Measurements from ENCODE around the gene GAPT.

Gene GAPT

DNA sequence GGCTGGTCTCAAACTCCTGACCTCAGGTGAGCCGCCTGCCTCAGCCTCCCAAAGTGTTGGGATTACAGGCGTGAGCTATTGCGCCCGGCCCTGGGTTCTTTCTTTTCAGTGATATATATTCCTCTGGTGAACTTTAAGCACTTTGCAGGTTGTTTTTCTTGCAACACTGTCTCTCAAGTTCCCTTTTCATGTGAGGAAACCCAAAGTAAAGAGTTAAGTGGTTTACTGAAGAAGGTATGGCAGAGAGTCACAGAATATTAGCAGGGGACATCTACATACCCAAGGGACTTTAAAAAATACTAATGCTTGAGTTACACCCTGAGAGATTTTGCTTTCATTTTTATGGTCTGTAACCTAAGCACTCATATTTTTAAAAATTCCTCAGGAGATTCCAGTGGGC lies 6.7 kb upstream of the GAPT start:
- ChIA-PET CTCF (interaction anchor here (1.1 kb wide), 1 partner anchor 366 kb away, joined by 3 read pairs; no protein-coding TSS in a partner anchor), POLR2A (no interaction called here)
- TF ChIP-seq YY2 (tag by site-specific recombination; IDR thresholded peaks at IDR 0.05) (no peak), ZEB2 (tag by site-specific recombination; IDR thresholded peaks at IDR 0.05) (no peak), ZNF660 (tag by site-specific recombination; IDR thresholded peaks at IDR 0.05) (no peak)
- H3K36me3 ChIP-seq (ENCODE audit: control insufficient read depth in 2 of 2, insufficient read depth in 1 of 2, low read length in 2 of 2): no peaks in the 10 kb centered on the region
- H3K27ac ChIP-seq (ENCODE audit: extremely low read depth, low read depth, low read length): no peak overlapping the region
- no peaks in the 10 kb centered on the region for H3K9me3 ChIP-seq (ENCODE audit: control insufficient read depth, insufficient read depth, low read depth, low read length)
- no peak overlapping the region for H3K4me3 ChIP-seq (ENCODE audit: low read depth, low read length)
- 0 out of 2 replicates have a peak, but pooled peaks cover 2% of the 10 kb centered on the region for H3K4me1 ChIP-seq (ENCODE audit: control insufficient read depth, insufficient read depth, low read length)

DNA sequence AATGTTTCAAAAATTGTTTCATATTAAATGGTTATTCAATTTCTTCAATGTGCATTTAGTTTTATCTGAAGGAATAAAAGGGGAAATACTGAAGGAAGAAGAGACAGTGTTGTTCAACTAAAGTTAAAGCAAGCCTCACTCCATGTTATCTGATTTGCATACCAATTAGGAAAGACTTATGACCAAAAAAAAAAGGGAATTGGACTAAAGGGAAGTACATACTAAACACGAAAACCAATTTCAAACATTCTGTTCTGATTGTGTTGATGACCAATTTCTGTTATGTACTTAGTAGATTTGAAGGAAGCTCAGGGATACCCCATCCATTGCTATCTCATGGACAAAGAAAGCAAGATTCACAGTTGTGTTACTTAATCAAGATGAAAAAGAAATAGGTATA lies 4.9 kb upstream of the GAPT start:
- Histone ChIP-seq H3K9me3 (ENCODE audit: control insufficient read depth, insufficient read depth, low read depth, low read length) (no peaks in the 10 kb centered on the region), H3K4me3 (ENCODE audit: low read depth, low read length) (no peak overlapping the region), H3K4me1 (ENCODE audit: control insufficient read depth, insufficient read depth, low read length) (0 out of 2 replicates have a peak, but pooled peaks cover 2% of the 10 kb centered on the region), H3K36me3 (ENCODE audit: control insufficient read depth in 2 of 2, insufficient read depth in 1 of 2, low read length in 2 of 2) (no peaks in the 10 kb centered on the region), H3K27ac (ENCODE audit: extremely low read depth, low read depth, low read length) (no peak overlapping the region)
- POLR2A ChIA-PET: no interaction called here
- CTCF ChIA-PET: interaction anchor here (0.9 to 1.9 kb wide), 3 partner anchors 10 to 13 kb away, joined by 4 to 5 read pairs (median 4); no protein-coding TSS in a partner anchor
- TF ChIP-seq, protein P1, sequence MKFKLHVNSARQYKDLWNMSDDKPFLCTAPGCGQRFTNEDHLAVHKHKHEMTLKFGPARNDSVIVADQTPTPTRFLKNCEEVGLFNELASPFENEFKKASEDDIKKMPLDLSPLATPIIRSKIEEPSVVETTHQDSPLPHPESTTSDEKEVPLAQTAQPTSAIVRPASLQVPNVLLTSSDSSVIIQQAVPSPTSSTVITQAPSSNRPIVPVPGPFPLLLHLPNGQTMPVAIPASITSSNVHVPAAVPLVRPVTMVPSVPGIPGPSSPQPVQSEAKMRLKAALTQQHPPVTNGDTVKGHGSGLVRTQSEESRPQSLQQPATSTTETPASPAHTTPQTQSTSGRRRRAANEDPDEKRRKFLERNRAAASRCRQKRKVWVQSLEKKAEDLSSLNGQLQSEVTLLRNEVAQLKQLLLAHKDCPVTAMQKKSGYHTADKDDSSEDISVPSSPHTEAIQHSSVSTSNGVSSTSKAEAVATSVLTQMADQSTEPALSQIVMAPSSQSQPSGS (tag by site-specific recombination; IDR thresholded peaks at IDR 0.05; ENCODE audit: low read depth): no peak
- no peak for TF ChIP-seq FEZF1 (tag by site-specific recombination; IDR thresholded peaks at IDR 0.05)
- no peak for TF ChIP-seq ZNF660 (tag by site-specific recombination; IDR thresholded peaks at IDR 0.05)
- no peak for TF ChIP-seq SETDB1 (IDR thresholded peaks at IDR 0.05; ENCODE audit: insufficient read length, low read length)
- no peak for TF ChIP-seq ZNF654 (tag by site-specific recombination; IDR thresholded peaks at IDR 0.05; ENCODE audit: low read depth)
- no peak for TF ChIP-seq OVOL3 (tag by site-specific recombination; IDR thresholded peaks at IDR 0.05)
- no peak for TF ChIP-seq ZNF664 (tag by site-specific recombination; IDR thresholded peaks at IDR 0.05)

DNA sequence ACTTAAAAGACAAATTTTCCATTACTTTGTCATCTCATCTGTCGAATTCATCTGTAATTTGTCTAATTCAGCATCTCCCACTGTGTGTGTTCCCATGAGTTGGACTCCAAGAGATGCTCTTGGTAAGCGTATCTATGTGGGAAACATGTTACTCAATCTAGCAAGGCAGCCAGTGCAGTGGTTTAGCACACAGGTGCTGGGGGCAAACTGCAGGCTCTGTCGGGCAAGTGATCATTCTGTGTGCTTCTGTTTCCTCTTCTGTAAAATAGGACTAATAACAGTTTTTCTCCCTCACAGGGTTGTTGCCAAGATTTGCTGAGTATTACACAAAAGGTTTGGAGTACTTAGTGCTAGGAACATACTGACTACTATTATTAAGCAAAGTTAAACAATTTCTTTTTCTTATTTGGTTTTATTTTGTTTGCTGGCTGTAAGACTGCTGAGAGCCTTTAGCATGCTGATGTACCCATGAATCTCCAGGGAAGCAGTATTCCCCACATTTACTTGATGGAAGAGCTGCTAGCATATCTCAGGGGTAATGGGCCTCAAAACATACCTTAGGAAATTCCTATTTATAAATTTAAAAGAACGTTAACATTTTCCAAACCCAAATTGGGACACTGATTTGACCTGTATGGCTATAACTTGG lies 709 bp upstream of the GAPT start:
- POLR2A ChIA-PET: interaction anchor here (0.5 kb wide), 1 partner anchor 75 kb away, joined by 3 read pairs; no protein-coding TSS in a partner anchor
- 0 out of 2 replicates have a peak, but pooled peaks cover 2% of the 10 kb centered on the region for H3K4me1 ChIP-seq (ENCODE audit: control insufficient read depth, insufficient read depth, low read length)
- H3K27ac ChIP-seq (ENCODE audit: extremely low read depth, low read depth, low read length): no peak overlapping the region

More for the DNA sequence above, 709 bp upstream of the GAPT start:
- Histone ChIP-seq H3K4me3 (ENCODE audit: low read depth, low read length) (no peak overlapping the region), H3K9me3 (ENCODE audit: control insufficient read depth, insufficient read depth, low read depth, low read length) (no peaks in the 10 kb centered on the region), H3K36me3 (ENCODE audit: control insufficient read depth in 2 of 2, insufficient read depth in 1 of 2, low read length in 2 of 2) (no peaks in the 10 kb centered on the region)
- TF ChIP-seq IKZF3 (tag by site-specific recombination; IDR thresholded peaks at IDR 0.05) (no peak), ZNF677 (tag by site-specific recombination; IDR thresholded peaks at IDR 0.05) (no peak), ZNF560 (tag by site-specific recombination; IDR thresholded peaks at IDR 0.05; ENCODE audit: borderline replicate concordance) (no peak), TRIM28 (IDR thresholded peaks at IDR 0.05; ENCODE audit: borderline replicate concordance, low read length) (no peak), ZNF10 (tag by site-specific recombination; IDR thresholded peaks at IDR 0.05) (no peak), ZNF174 (tag by site-specific recombination; IDR thresholded peaks at IDR 0.05) (no peak), MYNN (tag by site-specific recombination; IDR thresholded peaks at IDR 0.05; ENCODE audit: borderline replicate concordance) (no peak), ZNF555 (tag by site-specific recombination; conservative IDR thresholded peaks at IDR 0.05) (no peak), ZNF112 (tag by site-specific recombination; IDR thresholded peaks at IDR 0.05) (no peak), GLIS2 (tag by site-specific recombination; IDR thresholded peaks at IDR 0.05) (no peak), ZNF140 (tag by site-specific recombination; IDR thresholded peaks at IDR 0.05) (no peak), ZNF184 (tag by site-specific recombination; IDR thresholded peaks at IDR 0.05) (no peak), FEZF1 (tag by site-specific recombination; IDR thresholded peaks at IDR 0.05) (no peak), ZNF776 (tag by site-specific recombination; IDR thresholded peaks at IDR 0.05; ENCODE audit: borderline replicate concordance) (no peak), ZNF350 (tag by site-specific recombination; IDR thresholded peaks at IDR 0.05) (no peak), ZNF248 (tag by site-specific recombination; IDR thresholded peaks at IDR 0.05) (no peak)
- TF ChIP-seq, protein P2, sequence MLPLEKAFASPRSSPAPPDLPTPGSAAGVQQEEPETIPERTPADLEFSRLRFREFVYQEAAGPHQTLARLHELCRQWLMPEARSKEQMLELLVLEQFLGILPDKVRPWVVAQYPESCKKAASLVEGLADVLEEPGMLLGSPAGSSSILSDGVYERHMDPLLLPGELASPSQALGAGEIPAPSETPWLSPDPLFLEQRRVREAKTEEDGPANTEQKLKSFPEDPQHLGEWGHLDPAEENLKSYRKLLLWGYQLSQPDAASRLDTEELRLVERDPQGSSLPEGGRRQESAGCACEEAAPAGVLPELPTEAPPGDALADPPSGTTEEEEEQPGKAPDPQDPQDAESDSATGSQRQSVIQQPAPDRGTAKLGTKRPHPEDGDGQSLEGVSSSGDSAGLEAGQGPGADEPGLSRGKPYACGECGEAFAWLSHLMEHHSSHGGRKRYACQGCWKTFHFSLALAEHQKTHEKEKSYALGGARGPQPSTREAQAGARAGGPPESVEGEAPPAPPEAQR (tag by site-specific recombination; IDR thresholded peaks at IDR 0.05): no peak
- CTCF ChIA-PET: interaction anchor here (0.6 to 2.2 kb wide), 4 partner anchors 7 to 833 kb away, joined by 3 to 10 read pairs (median 3); no protein-coding TSS in a partner anchor

All from HEK293 (cell line).